GM21737 (cell line): ENCODE measurements around the gene PRKCB.
"Not testable (repeated sequence)": the region's sequence is repeated elsewhere in the genome, so short reads cannot be mapped to it uniquely, and the experiment has no call there.

ENCODE experiments used
- ATAC-seq: cut with Tn5 transposase; IDR thresholded peaks from one replicate; pipeline ENCODE4 v1.9.1; 2021; ENCODE audit warnings: mild to moderate bottlenecking, moderate library complexity; ENCODE audit not compliant: unreplicated experiment

The PRKCB gene

GRCh38 chr16:23998771-23999170 lies 163.0 kb downstream of the PRKCB start:
- ATAC-seq = no peak

- no peak for ATAC-seq
Measured at GRCh38 chr16:23999663-24000062, 163.9 kb downstream of the PRKCB start.

- no peak for ATAC-seq
Measured at GRCh38 chr16:24001710-24002109, 165.9 kb downstream of the PRKCB start.

- no peak for ATAC-seq
Measured at GRCh38 chr16:24002619-24003018, 166.8 kb downstream of the PRKCB start.

- no peak for ATAC-seq
Measured at GRCh38 chr16:24005577-24005976, 169.8 kb downstream of the PRKCB start.

- no peak for ATAC-seq
Measured at GRCh38 chr16:24007391-24007790, 171.6 kb downstream of the PRKCB start.

- no peak for ATAC-seq
Measured at GRCh38 chr16:24007934-24008333, 172.2 kb downstream of the PRKCB start.

GRCh38 chr16:24009098-24009497 lies 173.3 kb downstream of the PRKCB start:
- no peak for ATAC-seq

- ATAC-seq = no peak
Measured at GRCh38 chr16:24009955-24010354, 174.2 kb downstream of the PRKCB start.

- ATAC-seq = no peak
Measured at GRCh38 chr16:24010440-24011089, 174.8 kb downstream of the PRKCB start.

GRCh38 chr16:24011237-24011636 lies 175.5 kb downstream of the PRKCB start:
- no peak for ATAC-seq

- ATAC-seq = no peak
Measured at GRCh38 chr16:24013054-24013636, 177.4 kb downstream of the PRKCB start.

GRCh38 chr16:24013864-24014645 lies 178.3 kb downstream of the PRKCB start:
- ATAC-seq = peak; percentile 90

- not testable (repeated sequence) for ATAC-seq
Measured at GRCh38 chr16:24014955-24015354, 179.2 kb downstream of the PRKCB start.

GRCh38 chr16:24015923-24016322 lies 180.1 kb downstream of the PRKCB start:
- no peak for ATAC-seq

GRCh38 chr16:24018485-24018884 lies 182.7 kb downstream of the PRKCB start:
- no peak for ATAC-seq

- no peak for ATAC-seq
Measured at GRCh38 chr16:24022797-24023196, 187.0 kb downstream of the PRKCB start.

GRCh38 chr16:24023621-24024020 lies 187.8 kb downstream of the PRKCB start:
- ATAC-seq = no peak

- no peak for ATAC-seq
Measured at GRCh38 chr16:24024971-24025370, 189.2 kb downstream of the PRKCB start.

- ATAC-seq = no peak
Measured at GRCh38 chr16:24027466-24027865, 191.7 kb downstream of the PRKCB start.

GRCh38 chr16:24029841-24030240 lies 194.1 kb downstream of the PRKCB start:
- ATAC-seq = not testable (repeated sequence)
